ENCODE results near the gene FPR3.

FPR3 gene

DNA sequence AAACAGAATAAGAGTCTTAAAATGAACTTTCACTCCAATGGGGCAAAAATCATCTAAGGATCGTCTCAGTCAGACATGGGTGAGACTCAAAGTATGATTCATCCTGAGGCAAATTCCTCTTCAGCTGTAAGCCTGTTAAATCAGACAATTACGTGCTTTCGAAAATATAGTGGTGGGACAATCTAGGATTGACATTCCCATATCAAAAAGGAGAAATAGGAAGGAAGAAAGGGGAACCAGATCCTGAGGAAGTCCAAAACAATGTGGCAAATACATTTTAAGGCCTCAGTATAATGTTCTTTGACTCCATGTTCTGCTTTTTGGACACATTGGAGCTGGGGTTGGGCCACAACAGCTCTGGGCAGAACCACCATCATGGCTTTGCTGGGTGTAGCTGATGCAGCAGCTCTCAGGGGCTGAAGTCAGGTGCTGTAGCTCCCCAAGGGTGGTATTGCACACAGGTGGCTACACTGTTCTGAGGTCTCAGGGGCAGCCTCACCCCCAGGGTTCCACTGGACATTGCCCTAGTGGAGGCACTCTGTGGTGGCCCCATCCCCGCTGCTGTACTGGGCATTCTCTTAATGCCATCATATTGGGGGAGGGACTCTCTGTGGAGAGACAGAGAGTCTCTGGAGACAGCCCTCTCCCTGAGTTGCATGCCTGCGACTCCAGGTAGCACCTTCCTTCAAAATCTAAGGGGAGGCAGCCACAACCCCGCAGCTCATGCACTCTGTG, 5.7 kb upstream of the FPR3 start:
- H3K4me3 ChIP-seq (ENCODE audit: low read depth, low read length), result no peak overlapping the region
- in situ Hi-C loops (cut with HindIII; ENCODE audit: low sequenced_read_pairs), result no loop called here
- TF ChIP-seq, protein P1, sequence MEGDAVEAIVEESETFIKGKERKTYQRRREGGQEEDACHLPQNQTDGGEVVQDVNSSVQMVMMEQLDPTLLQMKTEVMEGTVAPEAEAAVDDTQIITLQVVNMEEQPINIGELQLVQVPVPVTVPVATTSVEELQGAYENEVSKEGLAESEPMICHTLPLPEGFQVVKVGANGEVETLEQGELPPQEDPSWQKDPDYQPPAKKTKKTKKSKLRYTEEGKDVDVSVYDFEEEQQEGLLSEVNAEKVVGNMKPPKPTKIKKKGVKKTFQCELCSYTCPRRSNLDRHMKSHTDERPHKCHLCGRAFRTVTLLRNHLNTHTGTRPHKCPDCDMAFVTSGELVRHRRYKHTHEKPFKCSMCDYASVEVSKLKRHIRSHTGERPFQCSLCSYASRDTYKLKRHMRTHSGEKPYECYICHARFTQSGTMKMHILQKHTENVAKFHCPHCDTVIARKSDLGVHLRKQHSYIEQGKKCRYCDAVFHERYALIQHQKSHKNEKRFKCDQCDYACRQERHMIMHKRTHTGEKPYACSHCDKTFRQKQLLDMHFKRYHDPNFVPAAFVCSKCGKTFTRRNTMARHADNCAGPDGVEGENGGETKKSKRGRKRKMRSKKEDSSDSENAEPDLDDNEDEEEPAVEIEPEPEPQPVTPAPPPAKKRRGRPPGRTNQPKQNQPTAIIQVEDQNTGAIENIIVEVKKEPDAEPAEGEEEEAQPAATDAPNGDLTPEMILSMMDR (IDR thresholded peaks at IDR 0.05; ENCODE audit: low read depth, low read length, missing control alignments), result no peak
- DNase-seq (ENCODE audit: low read depth), result no peak

DNA sequence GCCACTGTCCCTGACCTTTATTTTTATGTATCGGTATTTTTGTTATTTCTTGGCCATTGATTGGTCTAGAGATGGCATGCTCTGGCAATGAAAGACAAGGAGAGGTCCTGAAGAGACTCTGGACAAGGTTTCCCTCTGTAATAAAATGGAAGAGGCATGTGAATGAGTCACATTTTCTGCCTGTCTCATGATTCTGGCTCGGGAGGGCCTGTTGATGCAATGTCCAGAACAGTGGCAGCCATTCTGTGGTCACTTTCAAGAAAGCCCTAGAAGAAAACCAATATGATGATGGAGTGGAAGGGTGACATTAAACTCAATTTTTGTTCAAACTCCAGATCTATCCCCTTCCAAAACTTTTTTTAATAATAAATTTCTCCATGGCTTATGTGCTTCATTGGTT, 2.0 kb upstream of the FPR3 start:
- no peak for DNase-seq (ENCODE audit: low read depth)
- TF ChIP-seq, protein P1 (IDR thresholded peaks at IDR 0.05; ENCODE audit: low read depth, low read length, missing control alignments), result no peak
- in situ Hi-C loops (cut with HindIII; ENCODE audit: low sequenced_read_pairs), result no loop called here
- no peak overlapping the region for H3K4me3 ChIP-seq (ENCODE audit: low read depth, low read length)

DNA sequence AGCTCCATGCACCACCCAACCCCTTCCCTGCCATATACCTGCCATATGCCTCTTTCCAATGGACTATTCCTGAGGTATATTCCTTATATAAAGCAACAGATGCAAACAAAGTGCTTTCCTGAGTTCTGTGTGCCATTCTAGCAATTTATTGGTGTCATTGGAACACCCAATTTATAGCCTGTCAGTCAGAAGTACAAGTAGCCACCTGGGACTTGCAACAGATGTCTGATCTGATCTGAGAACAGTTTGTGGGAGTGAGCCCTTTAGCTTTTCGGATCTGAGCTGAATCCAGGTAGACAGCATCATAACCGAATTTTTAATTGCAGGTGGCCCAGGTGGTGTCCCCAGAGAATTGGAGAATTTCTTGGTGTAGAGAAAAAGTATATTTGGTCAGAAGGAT, 963 bp upstream of the FPR3 start:
- TF ChIP-seq, protein P1 (IDR thresholded peaks at IDR 0.05; ENCODE audit: low read depth, low read length, missing control alignments), result no peak
- in situ Hi-C loops (cut with HindIII; ENCODE audit: low sequenced_read_pairs), result no loop called here
- no peak overlapping the region for H3K4me3 ChIP-seq (ENCODE audit: low read depth, low read length)
- no peak for DNase-seq (ENCODE audit: low read depth)

DNA sequence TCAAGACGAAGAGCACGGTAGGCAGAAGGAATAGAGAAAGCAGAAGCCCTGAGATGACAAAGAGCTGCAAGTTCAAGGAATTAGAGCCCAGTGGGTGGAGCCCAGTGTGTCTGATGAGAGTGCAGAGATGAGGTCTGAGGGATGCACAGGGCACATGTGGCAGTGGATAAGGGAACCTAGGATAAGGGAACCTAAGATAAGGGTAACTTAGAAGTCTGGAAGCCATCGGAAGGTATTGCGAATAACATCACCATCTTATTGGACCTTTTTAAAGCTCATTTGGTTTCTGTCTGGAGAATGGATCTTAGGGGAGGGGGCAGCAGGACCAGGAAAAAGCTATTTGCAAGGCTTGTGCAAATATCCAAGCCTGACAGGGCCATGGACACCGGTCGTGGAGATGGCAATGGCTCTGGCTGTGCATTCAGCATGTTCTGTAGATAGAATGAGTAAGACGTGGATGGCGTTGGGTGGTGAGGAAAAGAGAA, 1.3 kb downstream of the FPR3 start:
- H3K4me3 ChIP-seq (ENCODE audit: low read depth, low read length), result no peak overlapping the region
- in situ Hi-C loops (cut with HindIII; ENCODE audit: low sequenced_read_pairs), result no loop called here
- no peak for DNase-seq (ENCODE audit: low read depth)
- TF ChIP-seq, protein P1 (IDR thresholded peaks at IDR 0.05; ENCODE audit: low read depth, low read length, missing control alignments), result no peak

DNA sequence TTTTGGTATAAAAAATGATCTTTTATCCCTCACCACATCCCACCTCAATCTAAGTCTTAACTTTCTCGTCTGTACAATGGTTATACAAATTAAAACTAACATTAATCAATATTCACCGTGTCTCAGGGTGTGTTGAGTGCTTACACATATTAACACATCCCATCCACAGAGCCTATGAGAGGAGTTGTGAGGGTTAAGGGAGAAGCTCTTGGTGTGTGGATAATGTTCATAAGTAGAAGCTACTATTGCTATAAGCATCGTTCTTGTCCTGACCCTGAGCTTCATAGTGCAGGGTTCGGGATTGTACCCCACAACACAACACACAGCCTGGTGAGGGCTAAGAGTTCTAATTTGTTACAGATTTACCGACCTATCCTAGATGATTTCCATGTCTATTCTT, 2.5 kb downstream of the FPR3 start:
- DNase-seq (ENCODE audit: low read depth), result no peak
- no peak overlapping the region for H3K4me3 ChIP-seq (ENCODE audit: low read depth, low read length)
- TF ChIP-seq, protein P1 (IDR thresholded peaks at IDR 0.05; ENCODE audit: low read depth, low read length, missing control alignments), result no peak
- in situ Hi-C loops (cut with HindIII; ENCODE audit: low sequenced_read_pairs), result no loop called here

DNA sequence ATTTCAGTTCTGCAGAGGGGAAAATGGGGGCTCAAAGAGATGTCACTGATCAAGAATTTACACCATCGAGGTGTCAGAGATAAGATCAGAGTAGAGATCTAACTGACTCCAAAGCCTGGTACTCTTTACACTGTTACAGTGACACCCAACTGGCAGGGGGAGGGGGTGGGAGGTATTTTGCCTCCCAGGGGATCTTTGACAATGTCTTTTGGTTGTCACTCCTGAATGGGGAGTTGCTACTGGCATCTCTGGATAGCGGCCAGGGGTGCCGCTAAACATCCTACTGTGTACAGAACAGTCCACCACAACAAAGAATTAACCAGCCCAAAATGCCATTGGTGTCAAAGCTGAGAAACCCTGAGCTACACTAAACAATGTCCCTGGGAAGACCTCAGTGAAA, 3.1 kb downstream of the FPR3 start:
- DNase-seq (ENCODE audit: low read depth), result no peak
- TF ChIP-seq, protein P1 (IDR thresholded peaks at IDR 0.05; ENCODE audit: low read depth, low read length, missing control alignments), result no peak
- in situ Hi-C loops (cut with HindIII; ENCODE audit: low sequenced_read_pairs), result no loop called here
- H3K4me3 ChIP-seq (ENCODE audit: low read depth, low read length), result no peak overlapping the region
